ENCODE results near the gene ANO1. TPM values are rescaled to one million over a fixed set of nuclear protein-coding genes. Genes with fewer than 3 reads are reported as not detected.

ANO1 gene
- polyA plus RNA-seq, 1 of the 3 experiments (the other 2 are of a cell fraction): not detected

DNA sequence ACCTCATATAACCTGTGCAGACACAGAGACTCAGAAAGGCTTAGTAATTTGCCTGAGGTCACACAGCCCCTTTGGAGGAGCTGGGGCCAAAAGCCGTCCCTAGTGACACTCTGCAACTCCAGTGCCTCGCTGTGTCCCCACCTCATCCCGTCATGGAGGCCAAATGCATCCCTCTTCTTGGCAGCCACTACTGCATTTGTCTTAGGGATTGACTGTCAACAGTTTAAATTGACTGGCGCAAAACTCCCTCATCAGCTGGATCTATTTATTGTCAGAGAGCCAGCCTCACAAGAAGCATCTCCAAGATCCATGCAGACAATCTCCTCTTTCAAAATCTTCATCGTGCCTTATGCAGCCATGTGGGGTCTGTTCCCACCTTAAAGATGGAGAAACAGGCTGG lies 35.7 kb downstream of the ANO1 start:
- DNase-seq: no peak
- ChIA-PET POLR2A (no interaction called here), CTCF (no interaction called here)
- H3K4me1 ChIP-seq (ENCODE audit: control insufficient read depth in 1 of 2, insufficient read depth in 2 of 2, low read depth in 1 of 2, low read length in 1 of 2): peaks cover 0 to 3% of the 10 kb centered on the region in 2 experiments; a peak in 2 of 4 replicates
- no peak overlapping the region for H3K9ac ChIP-seq
- H3K79me2 ChIP-seq (ENCODE audit: insufficient read depth): no peaks in the 10 kb centered on the region
- H3K27me3 ChIP-seq (ENCODE audit: insufficient read depth): no peaks in the 10 kb centered on the region
- 42% methylated on average over 5 of the region's 5 CpGs for WGBS (ENCODE audit: low lambda C conversion rate)
- H3F3A ChIP-seq (replicated peaks; ENCODE audit: insufficient read depth): no peaks in the 10 kb centered on the region
- H3K27ac ChIP-seq (ENCODE audit: low read depth in 2 of 2, low read length in 1 of 2): no peak overlapping the region
- no peak overlapping the region for H3K4me3 ChIP-seq (ENCODE audit: low read depth in 2 of 2, low read length in 1 of 2)
- H3K4me2 ChIP-seq: no peak overlapping the region
- no peaks in the 10 kb centered on the region for H3K9me3 ChIP-seq
- no peaks in the 10 kb centered on the region for H3K9me2 ChIP-seq
- H4K20me1 ChIP-seq (ENCODE audit: insufficient read depth): no peaks in the 10 kb centered on the region
- TF ChIP-seq, protein P1, sequence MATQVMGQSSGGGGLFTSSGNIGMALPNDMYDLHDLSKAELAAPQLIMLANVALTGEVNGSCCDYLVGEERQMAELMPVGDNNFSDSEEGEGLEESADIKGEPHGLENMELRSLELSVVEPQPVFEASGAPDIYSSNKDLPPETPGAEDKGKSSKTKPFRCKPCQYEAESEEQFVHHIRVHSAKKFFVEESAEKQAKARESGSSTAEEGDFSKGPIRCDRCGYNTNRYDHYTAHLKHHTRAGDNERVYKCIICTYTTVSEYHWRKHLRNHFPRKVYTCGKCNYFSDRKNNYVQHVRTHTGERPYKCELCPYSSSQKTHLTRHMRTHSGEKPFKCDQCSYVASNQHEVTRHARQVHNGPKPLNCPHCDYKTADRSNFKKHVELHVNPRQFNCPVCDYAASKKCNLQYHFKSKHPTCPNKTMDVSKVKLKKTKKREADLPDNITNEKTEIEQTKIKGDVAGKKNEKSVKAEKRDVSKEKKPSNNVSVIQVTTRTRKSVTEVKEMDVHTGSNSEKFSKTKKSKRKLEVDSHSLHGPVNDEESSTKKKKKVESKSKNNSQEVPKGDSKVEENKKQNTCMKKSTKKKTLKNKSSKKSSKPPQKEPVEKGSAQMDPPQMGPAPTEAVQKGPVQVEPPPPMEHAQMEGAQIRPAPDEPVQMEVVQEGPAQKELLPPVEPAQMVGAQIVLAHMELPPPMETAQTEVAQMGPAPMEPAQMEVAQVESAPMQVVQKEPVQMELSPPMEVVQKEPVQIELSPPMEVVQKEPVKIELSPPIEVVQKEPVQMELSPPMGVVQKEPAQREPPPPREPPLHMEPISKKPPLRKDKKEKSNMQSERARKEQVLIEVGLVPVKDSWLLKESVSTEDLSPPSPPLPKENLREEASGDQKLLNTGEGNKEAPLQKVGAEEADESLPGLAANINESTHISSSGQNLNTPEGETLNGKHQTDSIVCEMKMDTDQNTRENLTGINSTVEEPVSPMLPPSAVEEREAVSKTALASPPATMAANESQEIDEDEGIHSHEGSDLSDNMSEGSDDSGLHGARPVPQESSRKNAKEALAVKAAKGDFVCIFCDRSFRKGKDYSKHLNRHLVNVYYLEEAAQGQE (IDR thresholded peaks at IDR 0.05; ENCODE audit: low read depth, low read length): no peak
- TF ChIP-seq EP300 (IDR thresholded peaks at IDR 0.05; ENCODE audit: borderline replicate concordance in 1 of 2, low read depth in 1 of 2, low read length in 1 of 2): no peak
- no peak for TF ChIP-seq NRF1 (IDR thresholded peaks at IDR 0.05; ENCODE audit: low read depth, low read length)
- no peak for TF ChIP-seq YY1 (IDR thresholded peaks at IDR 0.05; ENCODE audit: low read depth)
- no peak for TF ChIP-seq RXRA (IDR thresholded peaks at IDR 0.05; ENCODE audit: borderline replicate concordance, low read depth)
- no peak for TF ChIP-seq MEF2A (IDR thresholded peaks at IDR 0.05; ENCODE audit: borderline replicate concordance, low read depth)
- no peak for TF ChIP-seq EZH2phosphoT487 (IDR thresholded peaks at IDR 0.05; ENCODE audit: borderline replicate concordance, low read depth)
- no peak for TF ChIP-seq ZBTB33 (IDR thresholded peaks at IDR 0.05; ENCODE audit: borderline replicate concordance, low read depth)
- no peak for TF ChIP-seq JUND (IDR thresholded peaks at IDR 0.05)
- no peak for TF ChIP-seq RCOR1 (IDR thresholded peaks at IDR 0.05; ENCODE audit: low read length)
- no peak for TF ChIP-seq GABPA (IDR thresholded peaks at IDR 0.05; ENCODE audit: low read depth)
- TF ChIP-seq RAD21 (IDR thresholded peaks at IDR 0.05; ENCODE audit: low read length): no peak
- TF ChIP-seq GATA2 (CRISPR knock-in tag; IDR thresholded peaks at IDR 0.05): no peak
- TF ChIP-seq IRF3 (IDR thresholded peaks at IDR 0.05; ENCODE audit: low read depth, low read length): no peak
- TF ChIP-seq MXI1 (IDR thresholded peaks at IDR 0.05; ENCODE audit: low read depth, low read length): no peak
- TF ChIP-seq, protein P2, sequence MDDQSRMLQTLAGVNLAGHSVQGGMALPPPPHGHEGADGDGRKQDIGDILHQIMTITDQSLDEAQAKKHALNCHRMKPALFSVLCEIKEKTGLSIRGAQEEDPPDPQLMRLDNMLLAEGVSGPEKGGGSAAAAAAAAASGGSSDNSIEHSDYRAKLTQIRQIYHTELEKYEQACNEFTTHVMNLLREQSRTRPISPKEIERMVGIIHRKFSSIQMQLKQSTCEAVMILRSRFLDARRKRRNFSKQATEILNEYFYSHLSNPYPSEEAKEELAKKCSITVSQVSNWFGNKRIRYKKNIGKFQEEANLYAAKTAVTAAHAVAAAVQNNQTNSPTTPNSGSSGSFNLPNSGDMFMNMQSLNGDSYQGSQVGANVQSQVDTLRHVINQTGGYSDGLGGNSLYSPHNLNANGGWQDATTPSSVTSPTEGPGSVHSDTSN (IDR thresholded peaks at IDR 0.05): no peak
- H2AFZ ChIP-seq (ENCODE audit: low read depth): no peak overlapping the region
- no peaks in the 10 kb centered on the region for H3K36me3 ChIP-seq (replicated peaks in 1 of 2; ENCODE audit: control insufficient read depth in 1 of 2, insufficient read depth in 2 of 2, low read length in 1 of 2)
